ENCODE measurements around the gene WNT3A. TPM values are rescaled to one million over a fixed set of nuclear protein-coding genes. Genes with fewer than 3 reads are reported as not detected.

The WNT3A gene
- total RNA-seq, 2 experiments from 2014 or later, result not detected

- Mint-ChIP-seq H3K27me3 (no peaks in the 10 kb centered on the region), H3K4me3 (peak overlapping the region; percentile 87), H3K9me3 (no peaks in the 10 kb centered on the region), H3K4me1 (peaks cover 49% of the 10 kb centered on the region), H3K27ac (peak overlapping the region; percentile 79), H3K36me3 (ENCODE audit: low read depth) (peaks cover 13% of the 10 kb centered on the region)
- CTCF ChIA-PET, result no interaction called here
- no peak for DNase-seq
- POLR2A ChIA-PET, result interaction anchor here (0.7 to 4.6 kb wide), 4 partner anchors 10 to 56 kb away, joined by 4 to 39 read pairs (median 6); partner anchors contain the start of genes ARF1 and IBA57
These were observed 101.9 kb downstream of the WNT3A start for GRCh38 chr1:228108742-228109072.

GRCh38 chr1:228109073-228109961, 102.5 kb downstream of the WNT3A start, which contains the start of gene MRPL55:
MRPL55 (minus strand) TSS chr1:228109299; CDS start chr1:228108260, 1,039 bp downstream.
- DNase-seq, result peak; percentile 99
- Mint-ChIP-seq H3K4me1 (peaks cover 43% of the 10 kb centered on the region), H3K9me3 (no peaks in the 10 kb centered on the region), H3K36me3 (ENCODE audit: low read depth) (peaks cover 13% of the 10 kb centered on the region), H3K27me3 (no peaks in the 10 kb centered on the region), H3K4me3 (peak within 1 kb of the TSS; percentile 87), H3K27ac (peak within 1 kb of the TSS; percentile 79)
- ChIA-PET CTCF (interaction anchor here (1.2 to 1.7 kb wide), 4 partner anchors 9 to 30 kb away, joined by 3 to 7 read pairs (median 4); partner anchors contain the start of gene ARF1), POLR2A (interaction anchor here (0.7 to 4.6 kb wide), 14 partner anchors 9 to 377 kb away, joined by 3 to 39 read pairs (median 4); partner anchors contain the start of genes ARF1 and IBA57)

- Mint-ChIP-seq H3K27ac (peak overlapping the region; percentile 79), H3K4me3 (peak overlapping the region; percentile 87), H3K4me1 (peaks cover 38% of the 10 kb centered on the region), H3K27me3 (no peaks in the 10 kb centered on the region), H3K9me3 (no peaks in the 10 kb centered on the region), H3K36me3 (ENCODE audit: low read depth) (peaks cover 11% of the 10 kb centered on the region)
- POLR2A ChIA-PET, result interaction anchor here (0.7 to 4.6 kb wide), 15 partner anchors 8 to 376 kb away, joined by 3 to 39 read pairs (median 4); partner anchors contain the start of genes ARF1 and IBA57
- CTCF ChIA-PET, result interaction anchor here (1.2 to 1.7 kb wide), 4 partner anchors 8 to 29 kb away, joined by 3 to 7 read pairs (median 4); partner anchors contain the start of gene ARF1
- DNase-seq, result no peak
These were observed 103.2 kb downstream of the WNT3A start for GRCh38 chr1:228109962-228110488.

GRCh38 chr1:228110556-228110955, 103.8 kb downstream of the WNT3A start:
- no peak overlapping the region for H3K4me3 Mint-ChIP-seq
- POLR2A ChIA-PET, result interaction anchor here (1.0 to 4.6 kb wide), 8 partner anchors 10 to 355 kb away, joined by 3 to 39 read pairs (median 6); partner anchors contain the start of genes ARF1 and IBA57

More at GRCh38 chr1:228110556-228110955, 103.8 kb downstream of the WNT3A start:
- no peaks in the 10 kb centered on the region for H3K9me3 Mint-ChIP-seq
- CTCF ChIA-PET, result interaction anchor here (1.6 to 1.7 kb wide), 3 partner anchors 8 to 28 kb away, joined by 4 to 7 read pairs (median 5); partner anchors contain the start of gene ARF1
- no peak overlapping the region for H3K27ac Mint-ChIP-seq
- peaks cover 38% of the 10 kb centered on the region for H3K4me1 Mint-ChIP-seq
- H3K36me3 Mint-ChIP-seq (ENCODE audit: low read depth), result peaks cover 10% of the 10 kb centered on the region
- H3K27me3 Mint-ChIP-seq, result no peaks in the 10 kb centered on the region
- no peak for DNase-seq

Other genes starting within 250 kb of the WNT3A start
- not detected for gene PRSS38, start 191.3 kb upstream of the WNT3A start, total RNA-seq
- 1 to 10 TPM; 1.5 to 2.0 TPM for gene WNT9A, start 59.1 kb upstream of the WNT3A start, total RNA-seq
- 100 to 1,000 TPM; 368 to 376 TPM for gene ARF1, start 75.7 kb downstream of the WNT3A start, total RNA-seq
- gene C1orf35, start 96.3 kb downstream of the WNT3A start, total RNA-seq, result 10 to 100 TPM; 17.8 to 18.9 TPM
- gene MRPL55, start 102.3 kb downstream of the WNT3A start, total RNA-seq, result 10 to 100 TPM; 43.1 to 43.9 TPM
- 100 to 1,000 TPM; 280 to 284 TPM for gene GUK1, start 133.3 kb downstream of the WNT3A start, total RNA-seq
- gene GJC2, start 142.9 kb downstream of the WNT3A start, total RNA-seq, result under 1 TPM; 0.38 to 0.55 TPM
- 1 to 10 TPM; 4.5 to 5.2 TPM for gene IBA57, start 158.8 kb downstream of the WNT3A start, total RNA-seq
- gene OBSCN, start 201.0 kb downstream of the WNT3A start, total RNA-seq, result 1 to 10 TPM; 6.6 to 8.0 TPM

Data from activated CD4-positive, alpha-beta memory T cell treated with anti-CD3 and anti-CD28 coated beads, Interleukin-2, amount 10 ng/mL, durations not matched to agents 7 days and 5 days (primary cell).